Measurements from ENCODE around the gene SYT2. TPM values are rescaled to one million over a fixed set of nuclear protein-coding genes. Genes with fewer than 3 reads are reported as not detected.

The SYT2 gene
- under 1 TPM in 1 of 4 donors, not detected in 3; 0.28 TPM for total RNA-seq

DNA sequence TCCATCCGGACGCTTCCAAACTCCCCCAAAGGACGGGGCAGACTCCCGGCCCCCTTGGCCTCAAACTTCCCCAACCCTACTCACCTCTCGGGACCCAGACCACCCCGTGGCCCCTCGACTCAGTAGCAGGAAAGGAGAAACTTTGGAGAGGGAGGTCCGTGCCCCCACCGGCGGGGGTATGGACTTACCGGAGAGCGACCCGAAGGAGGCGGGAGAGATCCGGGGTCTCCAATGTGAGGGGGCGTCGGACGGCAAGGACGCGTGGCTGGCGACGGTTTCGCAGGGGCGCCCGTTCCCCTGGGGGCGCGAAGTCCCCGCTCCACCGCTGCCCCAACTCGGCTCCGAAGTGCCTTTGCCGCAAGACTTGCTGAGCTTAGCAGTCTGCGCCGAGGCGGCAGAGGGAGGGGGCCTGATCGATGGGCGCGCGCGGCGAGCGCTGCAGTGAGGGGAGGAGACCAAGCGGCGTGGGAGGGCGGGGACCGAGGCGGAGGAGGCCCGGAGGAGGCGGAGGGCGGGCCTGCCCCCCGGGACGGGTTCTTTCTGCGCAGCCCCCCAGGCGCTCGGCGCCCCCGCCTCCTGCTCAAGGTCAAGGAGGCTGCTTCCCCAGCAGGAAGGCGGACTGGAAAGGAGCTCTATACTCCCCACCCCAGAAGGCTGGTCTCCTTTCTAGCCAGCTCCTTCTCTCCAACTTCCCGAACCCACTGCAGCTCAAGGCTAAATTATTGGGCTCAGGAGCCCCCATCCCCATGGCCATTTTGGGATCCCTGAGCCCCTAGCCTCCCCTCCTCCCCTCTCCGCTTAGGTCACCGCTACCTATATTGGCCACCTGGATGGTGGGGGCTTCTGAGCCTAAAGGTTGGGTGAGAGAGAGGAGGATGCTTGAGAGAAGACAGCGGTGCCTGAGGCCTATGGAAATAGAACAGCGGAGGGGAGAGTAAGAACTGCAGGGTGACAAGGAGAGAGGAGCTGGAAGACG lies at the start of gene SYT2:
TSS of gene SYT2 (minus strand) at position 385 of the 976 bp plus-strand sequence. CDS start 104,682 bp downstream, outside the sequence.
- H3K9me3 ChIP-seq, result no peaks in the 10 kb centered on the region
- H3K36me3 ChIP-seq, result no peaks in the 10 kb centered on the region
- H3K27me3 ChIP-seq, result peaks cover 0 to 21% of the 10 kb centered on the region in 2 donors
- no peak for TF ChIP-seq POLR2A (IDR thresholded peaks at IDR 0.05)
- TF ChIP-seq, protein P1, sequence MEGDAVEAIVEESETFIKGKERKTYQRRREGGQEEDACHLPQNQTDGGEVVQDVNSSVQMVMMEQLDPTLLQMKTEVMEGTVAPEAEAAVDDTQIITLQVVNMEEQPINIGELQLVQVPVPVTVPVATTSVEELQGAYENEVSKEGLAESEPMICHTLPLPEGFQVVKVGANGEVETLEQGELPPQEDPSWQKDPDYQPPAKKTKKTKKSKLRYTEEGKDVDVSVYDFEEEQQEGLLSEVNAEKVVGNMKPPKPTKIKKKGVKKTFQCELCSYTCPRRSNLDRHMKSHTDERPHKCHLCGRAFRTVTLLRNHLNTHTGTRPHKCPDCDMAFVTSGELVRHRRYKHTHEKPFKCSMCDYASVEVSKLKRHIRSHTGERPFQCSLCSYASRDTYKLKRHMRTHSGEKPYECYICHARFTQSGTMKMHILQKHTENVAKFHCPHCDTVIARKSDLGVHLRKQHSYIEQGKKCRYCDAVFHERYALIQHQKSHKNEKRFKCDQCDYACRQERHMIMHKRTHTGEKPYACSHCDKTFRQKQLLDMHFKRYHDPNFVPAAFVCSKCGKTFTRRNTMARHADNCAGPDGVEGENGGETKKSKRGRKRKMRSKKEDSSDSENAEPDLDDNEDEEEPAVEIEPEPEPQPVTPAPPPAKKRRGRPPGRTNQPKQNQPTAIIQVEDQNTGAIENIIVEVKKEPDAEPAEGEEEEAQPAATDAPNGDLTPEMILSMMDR (IDR thresholded peaks at IDR 0.05), result no peak
- peak in 1 of 3 donors; percentile 55 for DNase-seq
- H3K4me3 ChIP-seq, result peak within 1 kb of the TSS in 3 of 4 donors; percentile 6 to 41 (median 27)
- H3K4me1 ChIP-seq, result peaks cover 0 to 18% (median 0%) of the 10 kb centered on the region in 4 donors
- no peak within 1 kb of the TSS for H3K27ac ChIP-seq

DNA sequence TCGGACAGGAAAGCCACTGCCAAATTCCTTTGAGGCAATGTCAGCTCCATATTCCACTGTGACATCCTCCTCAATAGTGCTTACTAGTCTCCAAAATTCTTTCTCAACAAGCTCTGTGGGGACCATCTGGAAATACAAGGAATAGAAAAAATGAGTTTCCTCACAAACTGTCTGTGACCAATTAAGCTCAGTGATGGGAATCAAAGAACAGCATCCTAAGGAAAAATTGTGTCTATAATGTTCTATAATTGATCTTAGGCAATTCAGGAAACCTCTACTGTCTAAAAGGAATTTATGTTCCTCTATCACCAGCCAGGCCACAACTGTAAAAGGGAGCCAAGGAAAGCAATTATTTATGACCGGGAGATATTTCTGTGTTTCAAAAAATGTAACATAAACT lies 46.1 kb upstream of the SYT2 start:
- peaks cover 0 to 97% (median 0%) of the 10 kb centered on the region in 3 donors for H3K36me3 ChIP-seq
- H3K27ac ChIP-seq, result no peak overlapping the region
- no peaks in the 10 kb centered on the region for H3K27me3 ChIP-seq
- TF ChIP-seq, protein P1 (IDR thresholded peaks at IDR 0.05), result no peak
- no peak for TF ChIP-seq POLR2A (IDR thresholded peaks at IDR 0.05)
- DNase-seq, result no peak
- no peaks in the 10 kb centered on the region for H3K4me1 ChIP-seq
- H3K4me3 ChIP-seq, result no peak overlapping the region
- no peaks in the 10 kb centered on the region for H3K9me3 ChIP-seq

DNA sequence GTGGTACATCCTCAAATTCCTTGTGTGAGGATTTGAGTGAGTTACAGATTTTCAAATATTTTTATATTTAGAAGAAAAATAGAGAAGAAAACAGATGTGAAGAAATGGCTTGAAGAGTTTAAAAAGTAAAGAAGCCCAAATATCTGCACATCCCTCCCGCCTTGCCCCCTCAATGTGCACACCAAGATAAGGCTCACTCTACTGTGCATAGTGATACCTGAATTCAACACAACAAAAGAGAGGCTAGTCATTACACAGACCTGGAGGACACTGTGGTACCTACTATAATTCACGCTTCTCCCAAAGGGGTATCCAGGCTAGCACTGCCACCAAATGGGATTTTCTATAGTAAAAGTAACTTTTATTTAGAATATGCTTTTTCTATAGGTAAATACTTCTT lies 44.0 kb upstream of the SYT2 start:
- no peak for DNase-seq
- Histone ChIP-seq H3K9me3 (no peaks in the 10 kb centered on the region), H3K27ac (no peak overlapping the region), H3K36me3 (peaks cover 0 to 95% (median 0%) of the 10 kb centered on the region in 3 donors), H3K4me3 (no peak overlapping the region), H3K4me1 (no peaks in the 10 kb centered on the region), H3K27me3 (no peaks in the 10 kb centered on the region)
- no peak for TF ChIP-seq POLR2A (IDR thresholded peaks at IDR 0.05)
- TF ChIP-seq, protein P1 (IDR thresholded peaks at IDR 0.05), result no peak

DNA sequence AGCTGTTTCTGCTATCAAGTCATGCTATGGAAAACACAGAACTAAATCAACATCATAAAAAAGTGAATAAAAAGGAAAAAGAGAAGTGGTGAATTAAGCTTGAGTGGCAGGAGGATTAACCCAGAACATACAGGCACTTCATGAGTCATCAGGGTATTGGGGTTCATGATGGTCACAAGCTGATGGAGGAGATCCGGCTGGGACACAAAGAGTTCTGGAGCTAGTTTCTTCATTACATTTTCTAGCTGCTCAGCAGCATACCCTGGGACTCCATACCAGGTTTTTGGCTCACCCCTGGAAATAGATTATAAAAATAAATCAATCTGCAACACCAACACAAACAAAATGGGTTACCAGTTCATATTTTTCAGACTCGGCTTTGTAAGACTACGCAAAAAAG lies 42.5 kb upstream of the SYT2 start:
- no peak for DNase-seq
- Histone ChIP-seq H3K4me1 (no peaks in the 10 kb centered on the region), H3K27ac (no peak overlapping the region), H3K36me3 (peaks cover 0 to 95% (median 0%) of the 10 kb centered on the region in 3 donors), H3K9me3 (no peaks in the 10 kb centered on the region), H3K4me3 (no peak overlapping the region), H3K27me3 (no peaks in the 10 kb centered on the region)
- TF ChIP-seq, protein P1 (IDR thresholded peaks at IDR 0.05), result no peak
- no peak for TF ChIP-seq POLR2A (IDR thresholded peaks at IDR 0.05)

DNA sequence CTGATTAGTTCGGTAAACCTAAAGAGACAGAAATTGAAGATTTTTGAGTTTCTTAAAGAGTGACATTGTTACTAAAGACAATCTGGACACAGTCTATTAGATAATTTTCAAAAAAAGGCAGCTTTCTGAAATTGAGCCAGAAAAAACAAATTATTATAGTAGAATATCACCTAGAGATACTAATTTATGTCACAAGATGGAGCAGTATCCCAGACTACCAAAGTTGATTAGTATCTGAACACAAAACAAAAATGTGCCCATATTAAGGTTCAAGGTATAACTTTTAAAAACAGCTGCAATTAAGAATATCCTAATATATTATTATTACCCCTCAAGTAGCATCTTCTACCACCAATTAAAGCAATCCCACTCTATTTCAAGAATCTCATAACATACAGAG lies 40.5 kb upstream of the SYT2 start:
- Histone ChIP-seq H3K36me3 (peaks cover 0 to 88% (median 0%) of the 10 kb centered on the region in 3 donors), H3K4me3 (no peak overlapping the region), H3K9me3 (no peaks in the 10 kb centered on the region), H3K27me3 (no peaks in the 10 kb centered on the region), H3K4me1 (no peaks in the 10 kb centered on the region), H3K27ac (no peak overlapping the region)
- TF ChIP-seq, protein P1 (IDR thresholded peaks at IDR 0.05), result peak in 3 of 6 experiments; percentile 29 to 40 (median 29)
- no peak for TF ChIP-seq POLR2A (IDR thresholded peaks at IDR 0.05)
- no peak for DNase-seq

Data from Peyer's patch (tissue), 4 donors.